HG02973 (cell line): ENCODE measurements around the gene MYO9A.
A peak's percentile ranks its signal among the peaks of the same experiment; 100 is the strongest.

Experiments
- ATAC-seq: cut with Tn5 transposase; IDR thresholded peaks from one replicate; pipeline ENCODE4 v1.9.1; 2021; ENCODE audit warnings: moderate library complexity; ENCODE audit not compliant: unreplicated experiment

MYO9A gene

DNA sequence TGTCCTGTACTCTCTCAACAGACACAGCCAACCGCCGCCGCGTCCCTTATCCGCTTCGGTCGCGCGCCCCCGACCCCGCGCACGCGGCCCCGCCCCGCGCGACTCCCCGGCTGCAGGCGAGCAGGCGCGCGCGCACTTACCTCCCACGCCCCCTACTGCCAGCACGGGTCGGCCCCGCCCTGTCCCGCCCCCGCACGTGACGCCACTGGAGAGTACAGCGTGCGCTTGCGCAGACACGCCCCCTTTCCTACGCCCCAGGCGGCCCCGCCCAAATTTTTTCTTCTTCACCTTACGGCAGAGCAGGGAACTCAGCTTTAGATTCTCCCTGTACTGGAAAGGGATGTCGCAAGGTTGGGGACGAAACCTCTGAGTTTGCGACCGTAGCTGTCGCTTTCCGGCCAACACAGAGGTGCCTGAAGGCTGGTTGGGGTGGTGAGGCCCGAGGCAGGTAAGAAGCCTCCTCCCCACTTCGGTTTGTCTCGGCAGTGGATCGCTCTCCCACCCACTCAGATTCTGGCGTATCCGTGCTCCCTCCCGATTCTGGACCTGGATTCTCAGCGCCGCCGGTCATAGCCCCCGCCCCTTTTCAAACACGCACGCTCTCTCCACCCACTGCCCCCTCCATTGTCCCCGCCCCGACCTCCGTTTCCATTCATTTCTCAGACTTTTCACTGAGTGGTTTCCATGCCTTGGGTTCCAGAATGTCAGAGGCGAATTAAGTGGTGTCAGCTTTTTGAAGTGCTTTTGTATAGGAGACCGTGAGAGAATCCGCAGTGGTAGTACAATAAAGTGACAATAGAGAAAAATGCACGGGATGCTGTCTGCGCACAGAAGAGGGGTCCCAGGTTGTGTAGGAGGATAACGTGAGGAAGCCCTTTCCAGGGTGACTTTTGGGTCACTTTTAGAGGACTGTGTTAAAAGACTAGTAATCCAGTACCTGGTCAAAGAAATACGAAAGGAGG is at the start of gene MYO9A, which contains the start of gene SENP8:
Gene MYO9A (minus strand): TSS at position 134 of the 962 bp plus-strand sequence. CDS start 71,587 bp downstream, outside the sequence.
Gene SENP8 (plus strand): TSS at position 387 of the 962 bp plus-strand sequence. CDS start 21,221 bp downstream, outside the sequence.
- peak; percentile 50 for ATAC-seq

DNA sequence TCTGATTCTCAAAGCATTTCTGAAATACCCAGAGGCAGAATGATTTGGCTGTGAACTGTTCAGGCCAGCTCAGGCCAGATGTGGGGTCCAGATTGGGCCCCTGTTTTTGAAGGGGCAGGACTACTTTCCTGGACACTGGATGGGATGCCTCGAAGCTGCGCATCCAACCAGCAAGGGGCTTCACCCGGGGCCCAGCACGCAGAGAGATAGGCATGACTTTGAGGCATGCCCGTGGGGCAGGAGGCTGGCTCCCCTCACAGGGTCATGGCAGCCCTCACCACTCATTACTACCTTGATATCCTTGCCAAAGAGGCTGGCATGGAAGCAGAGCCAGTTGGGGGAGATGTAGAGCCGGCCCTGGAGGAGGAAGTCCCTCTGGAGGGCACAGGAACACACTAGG is 49.5 kb upstream of the MYO9A start:
- ATAC-seq: no peak

- no peak for ATAC-seq
Observed at GRCh38 chr15:72166716-72167417, 48.9 kb upstream of the MYO9A start.

DNA sequence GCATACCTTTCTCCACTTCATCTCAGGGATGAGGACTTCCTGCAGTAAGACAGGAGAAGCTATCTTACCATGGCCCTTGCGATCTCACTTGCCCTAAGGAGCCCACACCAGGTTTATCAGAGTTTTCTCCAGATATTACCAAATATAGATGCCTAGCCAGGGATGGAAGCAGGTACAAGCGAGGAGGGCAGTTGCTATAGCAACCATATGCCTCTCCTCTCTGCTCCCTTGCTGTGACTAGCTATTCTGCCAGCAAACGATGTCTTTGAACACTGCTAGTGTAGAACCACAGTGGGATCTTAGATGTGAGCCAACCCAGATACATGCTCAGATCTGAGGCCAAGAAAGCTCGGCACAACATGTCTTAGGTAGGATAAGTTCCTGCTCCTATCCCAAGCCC is 45.8 kb upstream of the MYO9A start:
- no peak for ATAC-seq

DNA sequence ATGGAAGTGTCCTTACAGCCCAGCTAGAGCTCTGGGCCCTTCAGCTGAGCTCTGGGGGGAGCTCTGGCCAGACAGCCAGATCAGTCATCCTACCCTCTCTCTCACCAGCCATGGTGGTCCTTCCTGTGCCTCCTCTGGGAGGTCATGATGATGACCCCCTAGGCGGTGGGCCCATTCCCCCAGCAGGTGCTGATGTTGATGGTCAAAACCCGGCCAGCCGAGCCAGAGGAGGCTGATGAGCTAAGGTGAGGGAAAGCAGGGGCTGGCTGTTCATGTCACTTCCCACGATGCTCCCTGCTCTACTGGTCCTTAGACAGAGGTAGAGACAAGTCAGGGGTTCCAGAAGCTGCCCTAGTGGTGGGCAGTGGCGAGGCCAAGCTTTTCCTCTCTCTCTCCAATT is 44.6 kb upstream of the MYO9A start:
- ATAC-seq: no peak

DNA sequence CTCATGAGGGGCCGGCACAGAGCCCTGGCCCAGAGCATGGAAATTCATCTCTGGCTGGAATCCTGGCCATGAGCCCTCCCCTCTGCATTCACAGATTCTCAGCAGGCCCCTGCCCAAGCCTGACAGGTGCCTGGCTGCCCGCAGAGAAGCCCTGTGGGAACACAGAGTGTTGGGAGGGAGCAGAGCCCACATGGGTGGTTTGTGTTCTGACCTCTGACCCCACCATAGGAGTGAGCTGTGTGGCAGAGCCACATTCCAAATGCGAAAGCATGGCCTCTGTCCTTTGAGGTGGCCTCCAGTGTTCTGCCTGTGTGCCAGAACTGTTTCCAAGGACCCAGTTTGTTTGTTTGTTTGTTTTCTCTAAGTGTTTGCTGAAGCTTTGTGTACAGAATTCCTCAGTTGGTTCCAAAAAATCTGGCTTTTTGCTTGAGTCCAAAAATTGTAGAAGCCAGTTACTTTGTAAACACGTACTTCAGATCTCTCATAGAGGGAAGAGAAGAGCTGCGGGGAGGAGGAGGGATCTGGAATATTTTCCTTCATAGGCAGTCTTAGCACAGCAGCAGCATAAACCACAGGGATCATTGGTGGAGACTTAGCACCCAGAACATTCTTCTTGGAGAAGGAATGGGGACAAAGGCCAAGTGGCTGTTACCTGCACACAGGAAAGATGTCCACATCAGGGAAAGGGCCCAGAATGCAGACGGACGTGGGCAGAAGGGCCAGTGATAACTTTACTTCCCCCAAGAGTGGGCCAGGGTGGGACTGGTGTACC is 43.6 kb upstream of the MYO9A start:
- ATAC-seq: no peak

DNA sequence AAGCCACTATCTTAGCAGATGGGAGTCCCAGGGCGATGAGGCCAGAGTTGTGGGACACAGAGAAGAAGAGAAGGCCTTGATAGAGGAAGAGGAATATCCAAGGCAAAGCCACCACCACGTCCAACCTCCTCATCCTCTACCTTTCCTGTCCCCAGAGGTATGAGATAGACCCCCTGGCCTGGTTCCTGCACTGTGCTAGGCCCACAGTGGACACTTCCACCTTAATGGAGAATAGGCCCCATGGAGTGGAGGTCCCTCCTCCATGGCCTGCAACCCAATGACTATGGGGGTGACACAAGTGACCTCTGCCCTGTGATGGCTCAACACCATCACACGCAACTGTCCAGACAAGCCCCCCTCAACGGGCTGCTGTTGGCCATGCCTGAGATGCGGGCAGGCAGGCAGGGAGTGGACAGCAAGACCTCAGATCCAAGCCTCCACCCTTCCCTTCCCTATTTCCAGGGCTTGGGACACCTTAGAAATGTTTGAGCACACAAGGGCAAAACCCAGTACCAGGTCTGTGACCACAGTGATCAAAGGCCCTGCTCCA is 42.8 kb upstream of the MYO9A start:
- ATAC-seq: no peak

DNA sequence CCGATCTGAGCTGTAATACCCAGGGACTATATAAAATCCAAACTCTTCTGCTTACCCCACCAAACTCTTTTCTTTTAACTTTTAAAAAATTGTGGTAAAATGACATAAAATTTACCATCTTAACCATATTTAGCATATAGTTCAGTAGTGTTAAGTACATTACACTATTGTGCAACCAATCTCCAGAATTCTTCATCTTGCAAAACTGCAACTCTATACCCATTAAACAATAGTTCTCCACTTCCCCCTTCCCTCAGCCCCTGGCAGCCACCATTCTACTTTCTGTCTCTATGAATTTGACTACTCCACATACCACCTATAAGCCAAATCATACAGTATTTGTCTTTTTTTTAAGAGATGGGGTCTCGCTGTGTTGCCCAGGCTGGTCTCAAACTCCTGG is 39.0 kb upstream of the MYO9A start:
- ATAC-seq: no peak

GRCh38 chr15:72155635-72156616 is 38.0 kb upstream of the MYO9A start:
- peak; percentile 70 for ATAC-seq

DNA sequence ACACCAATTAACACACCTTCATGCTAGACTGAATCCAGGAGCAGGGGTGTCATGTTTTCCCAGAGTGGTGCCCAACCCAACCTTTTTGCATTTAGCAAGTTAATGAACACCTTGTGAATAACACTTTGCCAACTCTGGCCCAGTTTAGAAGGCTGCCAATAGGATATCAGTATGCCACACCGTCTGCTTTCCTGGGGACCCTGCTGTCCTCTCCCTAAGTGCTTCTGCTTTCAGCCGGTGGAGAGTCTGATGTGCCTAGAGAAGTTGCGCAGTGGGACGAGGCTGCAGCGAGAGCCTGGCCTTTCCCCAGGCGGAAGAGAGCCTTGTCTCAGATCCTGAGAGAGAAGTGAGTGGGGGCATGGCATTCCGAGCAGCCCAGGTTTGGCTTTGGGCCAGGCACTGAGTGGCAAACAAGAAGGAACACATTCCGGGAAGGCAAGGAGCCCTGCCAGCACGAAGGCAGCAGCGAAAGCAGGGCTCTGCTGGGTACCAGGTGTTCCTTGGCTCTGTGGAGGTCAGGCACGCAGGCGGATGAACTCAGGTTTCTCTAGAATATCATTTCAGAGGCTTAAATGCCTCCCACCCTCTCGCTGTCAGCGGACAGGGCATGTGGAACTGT is 37.2 kb upstream of the MYO9A start:
- no peak for ATAC-seq

DNA sequence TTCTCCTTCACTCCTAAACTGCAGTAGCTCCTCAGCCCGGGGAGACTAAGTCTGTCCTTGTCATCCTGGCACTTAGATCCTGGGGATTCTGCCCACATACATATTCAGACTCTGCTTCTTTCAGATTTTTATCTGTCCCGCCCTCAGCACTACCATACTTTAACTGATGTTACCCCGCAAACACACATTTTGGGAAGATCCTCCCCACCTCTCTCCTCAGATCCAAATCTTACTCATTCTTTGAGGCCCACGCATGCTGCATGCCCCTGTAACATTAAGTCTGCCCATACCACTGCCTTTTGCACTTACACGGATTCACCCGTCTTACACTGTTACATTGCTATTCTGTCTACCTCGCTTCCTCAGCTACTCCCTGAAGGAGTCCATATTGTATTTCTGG is 36.4 kb upstream of the MYO9A start:
- ATAC-seq: no peak

DNA sequence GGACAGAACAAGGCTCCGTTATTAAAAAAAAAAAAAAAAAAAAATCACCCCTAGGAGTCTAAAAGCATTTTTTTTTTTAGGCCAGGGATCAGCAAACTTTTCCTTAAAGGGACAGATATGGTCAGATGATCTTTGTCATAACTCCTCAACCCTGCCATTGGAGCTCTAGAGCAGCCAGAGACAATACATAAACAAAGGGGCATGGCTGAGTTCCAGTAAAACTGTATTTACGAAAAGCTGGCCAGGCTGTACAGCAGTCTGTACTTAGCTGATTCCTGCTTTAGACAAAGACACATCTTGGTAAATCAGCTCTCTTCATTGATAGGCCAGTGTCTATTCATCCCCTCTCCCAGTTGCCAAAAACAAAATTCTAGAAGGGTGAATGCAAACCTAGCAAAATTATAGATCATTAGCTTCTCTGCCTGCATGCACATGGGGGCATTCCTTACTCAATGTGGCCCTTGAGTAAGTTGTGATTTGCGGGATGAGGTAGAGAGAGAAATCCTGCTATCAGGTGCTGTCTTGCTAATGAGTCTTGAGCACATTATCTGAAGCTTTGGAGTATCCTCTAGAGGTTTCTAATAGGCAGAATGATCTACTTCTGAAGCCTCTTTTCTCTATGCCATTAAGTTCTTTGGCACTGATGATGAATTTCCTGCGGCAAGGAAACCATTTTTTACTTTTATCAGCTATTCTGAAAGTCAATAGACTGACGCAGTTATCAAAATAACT is 35.5 kb upstream of the MYO9A start:
- ATAC-seq: no peak

GRCh38 chr15:72147418-72147817 is 29.5 kb upstream of the MYO9A start:
- ATAC-seq: no peak

DNA sequence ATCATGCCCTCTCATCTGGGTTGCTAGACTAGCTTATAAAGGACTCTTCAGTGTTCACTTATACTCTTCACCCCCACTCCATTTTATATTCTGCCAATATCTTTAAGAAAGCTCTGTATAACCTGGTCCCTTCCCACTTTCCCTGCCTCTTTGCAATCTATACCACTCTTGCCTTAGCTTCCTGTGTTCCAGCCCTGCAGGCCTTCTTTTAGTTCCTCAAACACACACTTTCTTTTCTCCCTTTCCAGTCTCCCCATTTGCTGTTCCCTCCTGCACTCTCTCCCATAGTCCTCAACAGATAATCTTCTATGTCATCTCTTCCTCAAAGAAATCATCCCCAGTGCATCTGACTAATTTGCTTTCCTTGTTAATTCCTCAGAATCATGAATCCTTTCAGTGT is 29.0 kb upstream of the MYO9A start:
- no peak for ATAC-seq

DNA sequence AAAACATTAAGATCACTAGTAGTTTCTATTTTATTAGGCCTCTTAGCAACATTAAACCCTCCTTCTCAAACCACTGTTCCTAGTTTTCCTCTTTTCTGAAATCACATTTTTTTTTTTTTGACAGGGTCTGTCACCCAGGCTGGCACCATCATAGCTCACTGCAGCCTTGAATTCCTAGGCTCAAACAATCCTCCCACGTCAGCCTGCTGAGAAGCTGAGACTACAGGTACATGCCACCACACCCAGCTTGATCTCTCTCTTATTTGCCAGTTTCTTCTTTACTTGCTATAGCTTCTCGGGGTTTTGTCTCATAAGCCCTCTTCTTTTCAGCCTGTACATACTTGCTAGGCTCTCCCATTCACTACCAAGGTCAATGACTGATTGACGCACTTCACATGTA is 28.3 kb upstream of the MYO9A start:
- no peak for ATAC-seq

DNA sequence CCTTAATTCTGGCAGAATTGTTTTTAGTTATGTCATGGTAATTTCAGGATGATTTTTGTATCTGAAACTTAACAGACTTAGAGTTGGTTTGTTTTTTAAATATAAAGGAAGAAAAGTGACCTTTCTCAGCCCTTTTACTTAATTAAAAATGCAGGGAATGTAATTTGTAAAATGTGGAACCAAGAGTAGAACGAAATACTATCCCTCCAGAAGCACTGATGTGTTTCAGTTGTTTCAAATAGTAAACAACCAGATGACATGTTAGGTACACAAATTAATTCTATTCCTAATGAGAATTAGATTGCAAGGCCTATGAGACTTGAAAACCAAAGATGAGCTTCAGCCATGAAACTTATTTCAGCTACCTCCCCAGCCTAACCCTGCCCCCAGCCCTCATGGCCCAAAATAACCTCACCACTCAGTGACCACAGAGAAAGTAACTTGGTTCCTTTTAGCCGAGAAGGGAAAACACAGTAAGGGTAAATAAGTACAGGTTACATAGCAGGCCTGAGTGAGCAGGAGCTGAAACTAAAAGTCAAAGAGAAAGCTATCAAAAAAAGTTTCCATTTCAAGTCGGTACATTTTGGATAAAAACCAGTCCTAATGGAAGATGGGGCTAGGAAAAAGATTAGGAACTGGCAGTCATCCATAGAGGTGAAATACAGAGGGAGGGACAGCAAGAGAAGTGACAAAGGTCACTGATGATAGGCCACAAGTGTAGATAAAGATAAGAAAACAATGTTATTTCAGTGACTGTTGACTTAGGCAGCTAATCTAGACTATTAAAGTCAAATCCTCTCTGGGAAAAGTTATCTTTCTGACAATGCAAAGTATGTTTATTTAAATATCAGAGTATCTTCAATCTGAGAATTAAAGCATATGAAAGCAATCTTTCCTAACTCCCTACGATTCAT is 23.5 kb upstream of the MYO9A start:
- ATAC-seq: peak; percentile 100

- no peak for ATAC-seq
Observed at GRCh38 chr15:72140088-72140487, 22.1 kb upstream of the MYO9A start.

- ATAC-seq: no peak
Observed at GRCh38 chr15:72139667-72140066, 21.7 kb upstream of the MYO9A start.
